Measurements from ENCODE around the gene UCP3.

Gene UCP3

DNA sequence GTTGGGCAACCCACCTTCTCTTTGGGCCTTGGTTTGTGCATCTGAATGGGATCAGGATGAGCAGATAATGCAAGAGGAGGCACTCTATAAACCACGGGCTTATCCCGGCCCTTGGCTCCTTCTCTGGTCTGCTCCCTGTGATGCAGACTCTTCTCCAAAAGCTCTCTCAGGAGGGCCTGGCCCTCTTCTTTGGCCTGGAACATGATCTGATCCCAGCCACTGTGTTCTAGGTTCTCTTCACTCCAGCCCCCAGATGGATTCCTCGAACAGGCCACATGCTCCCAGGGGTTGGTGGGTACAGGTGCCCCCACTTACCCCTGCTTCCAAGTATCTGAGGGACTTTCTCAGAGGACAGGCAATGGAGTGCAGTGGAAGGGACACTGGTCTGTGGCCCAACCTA is 8.7 kb upstream of the UCP3 start:
- no peak for DNase-seq

DNA sequence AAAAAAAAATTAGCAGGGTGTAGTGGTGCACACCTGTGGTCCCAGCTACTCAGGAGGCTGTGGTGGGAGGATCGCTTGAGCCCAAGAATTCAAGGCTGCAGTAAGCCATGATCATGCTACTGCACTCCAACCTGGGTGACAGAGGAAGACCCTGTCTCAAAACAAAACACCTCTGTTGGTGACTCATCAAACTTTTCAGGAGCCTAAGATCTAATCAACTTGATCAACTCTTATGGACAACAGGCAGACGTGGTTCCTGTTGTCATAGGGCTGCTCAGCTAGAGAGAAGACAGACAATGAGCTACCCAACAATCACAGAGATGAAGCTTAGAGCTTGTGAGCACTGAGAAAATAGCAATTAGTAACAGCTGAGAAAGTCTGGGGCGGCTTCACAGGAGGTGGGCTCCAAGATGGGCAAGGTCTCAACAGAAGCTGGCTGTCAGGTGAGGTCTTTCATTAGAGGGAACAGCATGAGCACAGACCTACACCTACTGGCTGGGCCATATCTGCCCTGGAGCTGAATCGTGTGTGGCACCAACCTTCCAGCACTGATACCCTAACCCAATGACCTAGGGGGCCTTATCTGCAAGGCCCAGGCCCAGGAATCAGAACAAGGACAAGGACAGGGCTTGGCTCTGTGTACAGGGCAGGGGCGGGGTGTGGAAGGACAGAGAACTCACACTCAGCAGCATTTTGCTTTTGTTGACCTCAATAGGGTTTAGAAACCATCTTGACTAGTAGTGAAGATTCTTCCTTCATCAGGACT is 7.2 kb upstream of the UCP3 start:
- DNase-seq = no peak

DNA sequence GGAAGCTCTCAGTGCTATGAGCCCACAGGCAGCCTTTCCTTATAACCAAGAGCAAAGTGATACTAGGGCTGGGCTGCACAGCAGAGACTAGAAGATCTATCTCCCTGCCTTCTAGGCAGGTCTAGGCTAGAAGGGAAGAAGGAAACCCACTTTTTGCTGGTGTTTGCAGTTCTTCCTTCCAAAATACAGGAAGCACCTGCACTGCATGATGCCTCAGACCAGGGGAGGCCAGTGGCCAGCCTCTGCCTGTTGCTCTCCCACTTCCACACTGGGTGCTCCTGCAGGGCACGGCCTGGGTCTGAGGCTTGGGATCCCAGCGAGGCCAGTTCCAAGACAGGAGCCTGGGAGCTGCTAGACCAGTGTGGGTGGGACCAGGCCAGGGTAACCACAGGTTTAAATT is 6.0 kb upstream of the UCP3 start:
- DNase-seq = no peak

DNA sequence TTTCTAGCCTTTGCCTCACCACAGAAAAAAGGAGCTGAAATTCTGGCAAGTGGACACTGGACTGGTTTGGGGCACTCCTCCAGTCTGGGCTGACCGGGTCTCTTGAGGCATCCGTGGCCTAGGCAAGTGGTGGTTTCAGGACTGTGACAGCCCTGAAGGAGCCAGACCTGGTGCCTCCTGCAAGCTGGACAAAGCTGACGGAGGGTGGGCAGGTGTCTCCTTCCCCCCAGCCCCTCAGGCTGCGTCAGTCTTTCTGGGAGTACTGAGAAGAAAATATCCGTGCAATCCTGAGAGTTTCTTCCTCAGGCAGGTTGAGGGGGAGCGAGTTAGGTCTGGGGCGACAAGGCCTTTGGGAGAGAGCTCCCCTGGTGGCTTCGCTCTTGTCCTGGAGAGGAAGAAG is 4.3 kb upstream of the UCP3 start:
- no peak for DNase-seq

DNA sequence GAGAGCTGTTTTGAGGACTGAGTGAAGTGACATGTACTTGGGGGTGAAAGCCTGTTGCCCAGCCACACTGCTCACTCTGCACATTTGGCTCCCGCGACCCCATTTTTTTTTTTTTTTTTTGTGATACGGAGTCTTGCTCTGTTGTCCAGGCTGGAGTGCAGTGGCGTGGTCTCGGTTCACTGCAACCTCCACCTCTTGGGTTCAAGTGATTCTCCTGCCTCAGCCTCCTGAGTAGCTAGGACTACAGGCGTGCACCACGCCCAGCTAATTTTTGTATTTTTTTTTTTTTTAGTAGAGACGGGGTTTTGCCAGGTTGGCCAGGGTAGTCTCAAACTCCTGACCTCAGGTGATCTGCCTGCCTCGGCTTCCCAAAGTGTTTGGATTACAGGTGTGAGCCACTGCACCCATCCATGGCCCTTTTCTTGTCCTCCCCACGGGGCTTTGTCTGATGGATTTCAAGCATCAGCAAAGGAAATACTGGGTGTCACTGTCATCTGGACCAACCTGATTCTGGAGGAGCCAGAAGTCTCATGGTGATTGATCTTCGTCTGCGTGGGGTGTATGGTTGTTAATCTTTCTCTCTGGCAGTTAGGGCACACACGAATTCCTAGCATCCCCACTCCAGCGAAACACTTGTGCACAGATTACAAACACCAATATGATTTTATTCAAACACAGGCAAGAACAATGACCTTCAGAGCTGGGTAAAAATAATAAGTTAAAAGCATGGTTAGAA is 3.4 kb upstream of the UCP3 start:
- DNase-seq = no peak

DNA sequence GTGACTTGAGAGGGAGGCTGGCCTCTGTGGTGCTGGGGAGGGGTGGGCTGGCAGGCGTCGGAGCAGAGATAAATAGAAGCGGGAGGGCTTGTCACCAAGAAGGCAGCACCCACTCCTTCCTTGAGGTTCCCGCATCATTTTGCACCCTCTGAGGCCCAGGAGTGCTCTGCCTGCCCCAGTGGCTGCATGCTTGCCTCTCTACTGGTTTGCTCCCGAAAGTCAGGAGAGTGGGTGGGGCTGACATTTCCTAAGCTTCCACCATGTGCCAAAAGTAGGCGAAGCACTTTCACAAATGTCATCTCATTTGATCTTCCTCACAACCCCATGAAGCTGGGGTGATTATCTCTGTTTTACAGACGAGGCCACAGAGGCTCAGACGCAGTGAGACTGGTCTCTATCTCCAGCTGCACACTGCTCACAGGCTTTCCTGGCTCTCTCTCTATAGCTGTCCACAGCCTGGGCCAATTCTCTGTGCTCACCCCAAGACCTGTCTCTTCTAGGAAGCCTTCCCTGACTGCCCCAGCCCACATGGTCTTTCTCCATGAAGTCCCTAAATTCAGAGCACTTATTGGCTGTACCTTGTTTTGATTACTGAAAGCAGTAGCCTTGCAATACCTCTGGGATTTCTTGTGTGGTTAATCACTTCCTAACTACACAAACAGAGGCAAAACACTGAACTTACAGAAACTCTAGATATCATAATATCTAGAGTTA is 2.6 kb upstream of the UCP3 start:
- DNase-seq = no peak

DNA sequence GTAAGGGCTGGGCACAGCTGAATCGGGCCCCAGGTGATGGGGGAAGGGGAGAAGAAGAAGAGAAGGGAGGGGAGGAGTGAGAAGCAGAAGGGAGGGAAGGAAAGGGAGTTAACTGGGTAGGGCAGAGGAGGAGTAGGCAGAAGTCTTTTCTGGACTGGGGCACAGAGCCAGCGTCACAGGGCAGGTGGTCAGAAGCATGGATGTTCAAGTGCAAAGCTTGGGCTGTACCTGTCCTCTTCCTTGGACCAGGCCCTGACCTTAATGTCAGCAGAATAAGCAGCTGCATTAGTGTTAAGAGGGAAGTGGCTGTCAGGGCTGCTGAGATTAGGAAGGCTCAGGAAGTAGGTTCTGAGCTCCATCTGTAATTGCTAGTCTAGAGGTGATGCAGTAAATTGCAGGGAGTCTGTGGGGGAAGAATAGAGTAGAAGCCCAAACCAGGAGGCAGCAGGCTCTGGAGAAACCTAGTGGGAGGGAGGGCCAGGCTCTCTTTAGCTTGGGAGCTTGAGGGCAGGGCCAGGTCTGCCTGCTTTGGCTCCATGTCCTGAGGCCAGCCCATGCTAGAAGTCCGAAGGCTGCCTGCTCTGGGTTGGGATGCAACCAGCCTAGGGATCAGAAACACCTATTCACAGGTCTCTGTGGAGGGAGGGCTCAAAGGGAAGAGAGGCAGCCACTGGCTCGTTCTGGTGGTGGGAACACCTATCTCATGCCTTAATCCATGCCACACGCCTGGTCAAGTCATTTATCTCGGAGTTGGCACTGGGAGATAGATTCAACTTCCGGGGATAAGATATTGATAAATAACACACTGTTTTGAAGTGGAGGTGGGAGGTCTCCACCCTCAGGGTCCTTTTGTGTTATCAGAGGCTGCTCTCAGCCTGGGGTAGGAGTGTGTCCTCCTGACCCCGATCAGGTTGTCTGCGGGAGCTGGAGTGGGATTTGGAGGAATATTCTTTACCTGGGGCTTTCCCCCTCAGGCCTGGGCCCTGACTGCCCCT is 1.7 kb upstream of the UCP3 start:
- DNase-seq = no peak

DNA sequence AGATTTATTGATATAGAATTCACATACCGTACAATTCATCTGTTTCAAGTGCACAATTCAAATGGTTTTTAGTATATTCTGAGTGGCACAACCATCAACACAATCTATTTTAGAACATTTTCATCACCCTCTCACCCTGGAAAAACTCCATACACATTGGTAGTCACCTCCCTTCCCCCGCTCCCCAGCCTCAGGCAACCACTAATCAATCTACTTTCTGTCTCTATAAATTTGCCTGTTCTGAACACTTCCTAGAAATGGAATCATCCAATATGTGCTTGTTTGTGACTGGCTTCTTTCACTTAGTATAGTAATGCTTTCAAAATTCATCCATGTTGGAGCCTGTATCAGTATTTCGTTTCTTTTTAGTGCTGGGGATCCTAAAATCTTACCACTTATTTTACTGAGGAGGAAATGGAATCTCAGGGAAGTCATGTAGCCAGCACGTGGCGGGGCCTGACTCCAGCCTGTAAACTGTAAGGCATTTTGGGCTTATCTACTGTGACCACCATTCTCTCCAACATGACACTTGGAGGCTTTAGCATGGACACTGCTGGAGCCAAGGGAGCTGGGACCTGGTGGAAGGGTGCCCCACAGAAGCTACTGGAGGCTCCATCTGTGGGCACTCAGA is 905 bp upstream of the UCP3 start:
- no peak for DNase-seq

DNA sequence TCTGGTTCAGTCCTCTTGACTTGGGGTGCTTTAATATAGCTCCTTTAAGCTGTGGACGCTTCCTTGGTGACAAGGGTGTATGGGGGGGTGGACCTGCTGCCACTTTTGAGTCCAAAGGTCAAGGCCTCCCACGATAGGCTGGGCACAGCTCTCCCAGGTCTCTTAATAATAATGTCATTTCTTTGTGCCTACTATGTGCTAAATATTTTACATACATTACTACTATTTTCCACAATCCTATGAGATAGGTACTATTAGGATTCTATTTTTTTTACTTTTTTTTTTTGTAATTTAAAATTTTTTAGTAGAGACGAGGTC is 304 bp upstream of the UCP3 start:
- no peak for DNase-seq

DNA sequence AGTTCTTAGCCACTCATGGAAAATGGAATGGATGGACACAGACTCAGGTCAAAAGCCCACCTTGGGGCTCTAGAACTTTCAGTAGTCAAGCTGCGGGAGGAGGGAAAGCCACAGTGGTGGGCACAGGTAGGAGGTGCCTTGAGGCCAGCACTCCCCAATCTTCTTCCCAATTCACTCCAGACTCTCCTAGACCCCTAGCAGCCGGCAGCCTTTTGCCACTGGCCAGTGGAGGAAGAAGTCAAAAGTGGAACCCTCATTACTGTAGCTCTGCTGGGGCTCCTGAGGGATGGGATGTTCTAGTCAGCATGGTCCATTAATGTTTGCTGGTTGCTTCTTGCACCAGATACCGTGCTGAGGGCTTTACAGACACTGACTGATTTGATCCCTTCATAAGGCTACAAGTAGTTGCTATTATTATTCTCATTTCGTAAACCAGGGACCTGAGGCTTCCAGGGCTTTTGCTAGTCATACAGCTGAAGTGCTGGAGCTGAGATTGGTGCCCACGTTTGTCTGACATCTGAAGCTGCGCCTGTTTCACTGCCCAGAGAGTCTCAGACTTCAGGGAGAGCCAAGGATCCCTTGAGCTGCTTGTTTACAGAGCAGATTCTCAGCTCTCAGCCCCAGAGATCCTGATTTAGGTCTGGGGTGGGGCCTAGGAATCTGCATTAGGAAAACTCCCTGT is 1.1 kb downstream of the UCP3 start:
- DNase-seq = no peak

DNA sequence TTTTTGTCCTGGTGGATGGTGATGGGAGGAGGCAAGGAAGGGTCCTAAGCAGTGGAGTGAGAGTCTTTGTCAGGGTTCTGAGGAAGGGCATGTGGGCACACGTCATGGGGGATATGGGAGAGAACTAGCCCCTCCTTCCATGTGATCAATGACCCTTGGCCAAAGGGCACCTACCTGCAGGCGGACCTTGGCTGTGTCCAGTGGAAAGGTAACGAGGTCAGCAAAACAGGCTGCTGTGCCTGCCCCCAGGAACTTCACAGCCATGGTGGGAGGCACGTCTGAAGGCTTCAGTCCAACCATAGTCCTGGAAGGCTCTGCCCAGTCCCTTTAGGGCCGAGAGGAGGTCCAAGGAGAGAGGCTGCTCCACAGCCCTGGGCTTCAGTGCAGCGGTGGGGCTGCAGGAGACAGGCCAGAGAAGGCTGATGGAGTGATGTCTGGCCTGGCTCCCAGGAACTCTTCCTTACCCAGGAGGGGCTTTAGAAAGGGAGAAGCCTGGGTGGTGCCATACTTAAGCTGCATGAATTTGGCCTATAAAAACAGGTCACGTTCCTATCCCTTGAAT is 2.1 kb downstream of the UCP3 start:
- DNase-seq = no peak

DNA sequence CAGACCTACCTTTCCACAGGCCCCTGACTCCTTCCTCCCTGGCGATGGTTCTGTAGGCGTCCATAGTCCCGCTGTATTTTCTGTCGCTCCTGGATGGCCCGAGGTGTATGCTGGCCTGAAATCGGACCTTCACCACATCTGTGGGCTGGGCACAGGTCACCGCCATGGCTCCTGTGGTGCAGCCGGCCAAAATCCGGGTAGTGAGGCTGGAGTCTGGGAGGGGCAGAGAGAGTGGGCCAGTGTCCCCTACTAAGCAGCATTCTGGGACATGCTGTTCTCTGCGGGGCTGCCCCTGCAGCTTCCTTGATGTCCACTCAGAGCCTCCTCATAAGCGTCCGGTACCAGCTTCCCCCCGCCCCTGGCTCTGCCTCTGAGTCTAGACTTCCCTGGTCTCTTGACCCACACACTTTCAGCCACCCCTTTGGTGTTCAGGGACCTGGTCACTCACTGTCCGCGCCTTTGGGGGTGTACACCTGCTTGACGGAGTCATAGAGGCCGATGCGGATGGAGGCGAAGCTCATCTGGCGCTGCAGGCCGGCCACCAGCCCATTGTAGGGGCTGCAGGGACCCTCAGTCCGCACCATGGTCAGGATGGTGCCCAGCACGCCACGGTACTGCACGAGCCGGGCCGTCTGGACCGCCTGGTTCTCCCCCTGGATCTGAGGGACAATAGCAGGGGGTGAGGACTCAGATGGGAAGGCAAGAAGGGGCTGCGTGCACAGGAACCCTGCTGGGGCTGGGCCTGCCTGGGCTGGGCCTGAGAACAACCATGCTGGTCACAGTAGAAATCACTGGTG is 3.0 kb downstream of the UCP3 start:
- DNase-seq = no peak

DNA sequence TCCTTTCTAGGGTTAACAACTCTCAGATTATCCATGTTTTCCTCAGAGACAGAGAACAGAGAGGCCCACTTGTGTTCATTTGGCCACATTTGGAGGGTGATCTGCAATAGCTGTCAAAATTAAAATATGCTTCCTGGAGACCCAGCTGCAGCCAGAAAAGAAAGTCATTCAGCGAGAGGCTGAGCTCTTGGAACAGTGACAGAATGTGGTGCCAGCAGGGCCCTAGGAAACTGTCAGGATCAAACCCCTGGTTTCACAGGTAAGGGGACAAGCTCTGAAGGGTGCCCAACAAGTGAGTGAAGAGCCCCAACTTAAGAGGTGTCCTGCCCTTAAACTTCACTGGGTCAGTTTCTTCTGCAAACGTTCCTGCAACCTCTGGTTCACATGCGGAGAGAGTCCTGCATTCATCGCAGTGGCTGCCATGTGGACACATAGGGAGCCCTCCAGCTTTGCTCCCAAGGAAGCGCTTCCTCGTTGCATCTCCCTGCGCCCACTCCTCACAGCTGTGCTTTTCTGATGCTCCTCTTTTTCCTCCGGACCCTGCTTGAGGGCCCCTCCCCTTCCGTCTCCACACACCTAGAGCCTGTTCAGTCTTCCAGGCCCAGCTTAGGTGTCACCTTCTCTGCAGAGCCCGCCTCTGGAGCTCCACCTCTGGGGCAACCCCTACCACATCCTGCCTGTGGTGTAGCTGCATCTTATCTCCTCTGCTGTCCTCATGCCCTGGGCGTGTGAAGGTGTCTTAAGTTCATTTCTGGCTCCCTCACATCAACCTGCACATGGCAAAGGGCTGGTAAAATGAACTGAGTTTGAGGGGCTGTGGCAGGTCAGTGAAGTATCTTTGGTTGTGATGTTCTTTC is 3.9 kb downstream of the UCP3 start:
- DNase-seq = no peak

DNA sequence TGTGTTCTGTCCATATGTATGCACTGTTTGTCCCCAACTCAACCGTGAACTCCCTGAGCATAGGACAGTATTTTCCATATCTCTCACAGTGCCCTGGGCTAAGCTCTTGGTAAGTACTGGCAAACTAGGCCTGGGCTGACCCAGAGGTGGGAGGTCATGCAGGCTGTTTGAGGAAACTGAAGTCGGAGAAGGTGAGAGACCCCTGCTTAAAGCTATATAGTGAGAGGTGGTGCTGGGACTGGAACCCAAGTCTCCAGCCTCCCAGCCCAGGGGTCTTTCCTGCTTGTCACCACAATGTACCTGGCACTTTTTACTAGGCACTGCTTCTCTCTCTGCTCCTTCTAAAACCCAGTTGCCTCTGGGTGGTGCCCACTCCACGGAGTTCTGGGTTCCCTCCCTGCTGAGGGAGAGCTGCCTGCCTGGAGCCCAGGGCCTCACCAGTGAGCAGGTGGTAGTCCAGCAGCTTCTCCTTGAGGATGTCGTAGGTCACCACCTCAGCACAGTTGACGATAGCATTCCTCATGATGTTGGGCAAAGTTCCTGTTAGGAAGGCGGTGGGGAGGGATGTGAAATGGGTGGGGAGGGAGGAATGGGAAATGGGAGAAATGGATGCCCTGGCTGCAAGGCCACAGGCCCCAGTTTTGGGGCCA is 4.7 kb downstream of the UCP3 start:
- DNase-seq = no peak

DNA sequence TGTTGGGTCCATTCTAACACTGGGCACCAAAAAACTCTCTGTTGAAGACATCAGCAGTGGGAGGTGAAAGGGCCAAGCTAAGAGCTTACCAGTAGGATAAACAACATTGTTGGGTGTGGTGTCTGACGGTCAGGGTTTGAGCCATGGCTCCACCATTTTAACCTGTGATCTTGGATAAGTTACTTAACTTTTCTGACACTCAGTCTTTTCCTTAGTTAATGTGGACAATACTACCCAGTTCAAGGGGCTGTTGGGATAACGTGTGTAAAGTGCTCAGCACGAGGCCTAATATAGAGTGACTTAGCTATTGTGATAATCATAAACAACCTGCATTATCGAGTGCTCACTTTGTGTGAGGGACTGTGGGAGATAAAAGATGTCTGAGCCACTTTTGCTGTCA is 6.1 kb downstream of the UCP3 start:
- DNase-seq = no peak

DNA sequence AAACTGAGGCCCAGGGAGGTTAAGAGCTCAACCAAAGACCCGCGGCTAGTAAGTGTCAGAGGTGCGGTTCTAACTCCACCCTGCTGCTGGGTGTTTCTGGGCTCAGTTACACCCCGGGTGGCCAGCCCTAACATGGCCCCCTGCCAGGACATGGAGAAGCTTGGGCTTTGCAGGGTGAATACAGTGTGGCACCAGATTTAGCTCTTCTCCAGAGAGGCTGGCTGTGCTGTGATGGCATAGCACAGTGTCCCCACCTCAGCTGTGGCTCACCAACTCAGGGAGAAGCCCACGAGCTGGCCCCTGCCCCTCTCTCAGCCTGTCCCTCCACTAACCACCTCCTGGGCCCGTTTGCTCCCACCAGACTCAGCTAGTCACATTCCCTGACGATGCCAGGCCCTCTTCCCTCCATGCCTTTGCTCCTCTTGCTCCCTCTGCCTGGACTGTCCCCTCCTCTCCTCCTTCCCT is 7.0 kb downstream of the UCP3 start:
- no peak for DNase-seq

DNA sequence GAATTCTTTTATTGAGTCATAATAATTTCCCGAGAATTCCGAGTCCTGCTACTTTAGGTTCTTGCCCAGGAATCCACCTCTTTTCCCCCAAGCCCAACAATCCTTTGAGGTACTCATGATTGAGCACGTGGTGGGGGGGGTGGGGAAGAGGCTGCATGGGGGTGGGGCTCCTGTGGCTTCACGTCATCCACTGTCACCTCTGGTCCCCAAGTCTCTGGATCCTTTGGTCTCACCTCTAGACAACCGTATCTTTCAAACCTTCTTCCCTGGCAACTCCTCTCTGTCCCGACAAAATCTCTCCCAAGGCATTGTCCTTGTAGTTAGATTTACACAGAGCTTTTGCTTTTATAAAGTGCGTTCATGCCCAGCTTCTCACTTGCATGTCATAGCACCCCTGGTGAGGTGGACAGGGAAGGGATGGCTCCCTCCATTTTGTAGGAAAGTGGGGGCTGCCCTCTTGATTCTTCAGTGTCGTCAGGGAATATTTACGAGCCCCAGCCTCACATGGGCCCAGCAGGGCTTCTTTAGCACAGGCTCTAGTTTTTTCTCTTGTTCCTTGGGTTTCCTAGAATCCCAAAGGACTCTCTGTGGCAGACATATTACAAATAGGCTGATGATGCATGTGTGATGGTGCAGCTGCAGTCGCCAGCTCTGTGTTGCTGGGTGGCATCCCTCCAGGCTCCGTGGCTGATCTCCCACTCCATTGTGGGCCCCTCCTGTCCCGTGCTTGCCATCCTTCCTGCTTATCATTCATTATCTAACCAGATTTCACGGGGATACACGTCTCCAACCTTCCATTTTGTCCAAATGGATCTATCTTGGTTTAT is 8.4 kb downstream of the UCP3 start:
- no peak for DNase-seq

Data from NCI-H187 treated with DMSO at 0.1 percent for 48 hours (cell line).